ENCODE data around the gene EDDM13. TPM values are rescaled to one million over a fixed set of nuclear protein-coding genes. Genes with fewer than 3 reads are reported as not detected.

EDDM13 gene
- total and polyA plus RNA-seq, 2 of the 8 experiments (the other 6 are each of a cell fraction or from before 2014, with no cell fraction given): not detected

DNA sequence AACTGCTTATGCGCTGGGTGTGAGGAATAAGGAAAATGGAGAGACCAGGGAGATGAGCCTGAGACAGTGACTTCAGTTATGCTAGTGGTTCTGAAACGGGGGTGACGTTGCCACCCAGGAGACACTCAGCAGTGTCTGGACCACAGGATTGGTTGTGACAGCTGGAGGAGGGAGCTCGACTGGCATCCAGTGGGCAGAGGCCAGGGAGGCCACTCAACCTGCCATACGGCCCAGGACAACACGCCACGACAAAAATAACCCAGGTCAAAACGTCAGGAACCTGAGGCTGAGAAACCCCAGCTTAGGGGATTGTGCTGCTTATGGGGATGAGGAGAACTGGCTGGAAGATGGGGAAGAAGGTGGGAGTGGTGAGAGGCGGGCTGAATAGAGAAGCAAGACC lies 31.7 kb downstream of the EDDM13 start (continued):
- TF ChIP-seq, protein P1, sequence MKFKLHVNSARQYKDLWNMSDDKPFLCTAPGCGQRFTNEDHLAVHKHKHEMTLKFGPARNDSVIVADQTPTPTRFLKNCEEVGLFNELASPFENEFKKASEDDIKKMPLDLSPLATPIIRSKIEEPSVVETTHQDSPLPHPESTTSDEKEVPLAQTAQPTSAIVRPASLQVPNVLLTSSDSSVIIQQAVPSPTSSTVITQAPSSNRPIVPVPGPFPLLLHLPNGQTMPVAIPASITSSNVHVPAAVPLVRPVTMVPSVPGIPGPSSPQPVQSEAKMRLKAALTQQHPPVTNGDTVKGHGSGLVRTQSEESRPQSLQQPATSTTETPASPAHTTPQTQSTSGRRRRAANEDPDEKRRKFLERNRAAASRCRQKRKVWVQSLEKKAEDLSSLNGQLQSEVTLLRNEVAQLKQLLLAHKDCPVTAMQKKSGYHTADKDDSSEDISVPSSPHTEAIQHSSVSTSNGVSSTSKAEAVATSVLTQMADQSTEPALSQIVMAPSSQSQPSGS (IDR thresholded peaks at IDR 0.05; ENCODE audit: low read length): no peak
- TF ChIP-seq TEAD4 (IDR thresholded peaks at IDR 0.05; ENCODE audit: low read depth, low read length): no peak
